ENCODE results near the gene NRIP1. TPM values are rescaled to one million over a fixed set of nuclear protein-coding genes. Genes with fewer than 3 reads are reported as not detected.

Gene NRIP1
- total and polyA plus RNA-seq, 2 of the 8 experiments (the other 6 are each of a cell fraction or from before 2014, with no cell fraction given): 1.5 to 9.3 TPM

DNA sequence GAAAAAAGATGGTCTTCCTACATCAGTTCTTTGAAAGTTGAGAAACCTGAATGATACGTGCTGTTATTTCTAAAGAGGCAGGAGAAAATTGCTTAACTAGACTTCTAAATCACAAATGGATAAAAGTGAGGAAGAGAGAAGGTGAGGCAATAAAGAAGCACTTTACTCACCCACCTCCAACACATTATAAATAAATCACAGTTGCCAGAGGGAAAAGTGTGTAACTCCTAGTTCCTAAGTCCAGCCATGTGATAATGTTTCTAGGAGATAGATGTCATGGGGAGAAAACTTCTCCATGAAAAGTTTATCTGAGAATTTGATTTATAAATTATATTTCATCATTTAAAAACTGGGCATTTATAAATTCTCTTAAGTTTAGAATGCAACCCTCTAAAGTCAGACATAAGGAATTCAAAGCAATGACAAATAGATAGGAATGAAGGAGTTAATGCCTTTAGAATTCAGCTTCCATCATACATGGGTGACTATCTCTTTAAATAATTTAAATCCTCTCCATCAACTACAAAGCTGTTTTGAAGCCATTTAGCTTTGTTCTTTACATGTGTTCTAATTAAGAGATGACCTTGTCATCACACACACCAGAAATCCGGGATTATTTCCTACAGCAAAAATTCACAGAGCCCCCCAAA is 60.0 kb downstream of the NRIP1 start:
- H2BK120ac ChIP-seq (replicated peaks; ENCODE audit: low read depth, low read length): no peak overlapping the region
- FAIRE-seq: no peak
- H2BK20ac ChIP-seq (ENCODE audit: low read length): no peak overlapping the region
- WGBS, 2 experiments (ENCODE audit: extremely low coverage in 1 of 2, insufficient coverage in 1 of 2, insufficient read length in 1 of 2, insufficient replicate concordance in 2 of 2, low coverage in 1 of 2, low lambda C conversion rate in 2 of 2, missing lambda C conversion rate in 1 of 2): 62% methylated on average over 2 of the region's 2 CpGs; no CpG with 5 or more reads in 1 of the 2 experiments
- no peak overlapping the region for H3K56ac ChIP-seq (replicated peaks; ENCODE audit: insufficient read length, low read depth, low read length)
- POLR2A ChIA-PET (ENCODE audit: partially characterized antibody): no interaction called here
- peaks cover 4 to 37% (median 7%) of the 10 kb centered on the region in 4 experiments for H3K27me3 ChIP-seq (replicated peaks in 1 of 4; ENCODE audit: control insufficient read depth in 3 of 4, extremely low read depth in 1 of 4, insufficient read depth in 3 of 4, low read length in 3 of 4)
- no peak overlapping the region for H3K18ac ChIP-seq (ENCODE audit: extremely low read depth, low read length)
- CTCF ChIA-PET (ENCODE audit: partially characterized antibody): interaction anchor here (1.2 kb wide), 1 partner anchor 141 kb away, joined by 3 read pairs; no protein-coding TSS in a partner anchor
- no peak overlapping the region for H4K91ac ChIP-seq (replicated peaks; ENCODE audit: insufficient read length, low read length)
- H4K5ac ChIP-seq (ENCODE audit: insufficient read length, low read depth, low read length): no peak overlapping the region
- H2BK12ac ChIP-seq (ENCODE audit: low read depth, low read length): no peak overlapping the region
- no peak overlapping the region for H3K9ac ChIP-seq (replicated peaks in 1 of 4; ENCODE audit: extremely low read depth in 1 of 4, low read depth in 3 of 4, low read length in 3 of 4)
- peaks cover 0 to 9% (median 1%) of the 10 kb centered on the region in 4 experiments; a peak in 4 of 7 replicates for H3K4me1 ChIP-seq (replicated peaks in 1 of 4; ENCODE audit: control insufficient read depth in 3 of 4, insufficient read depth in 4 of 4, low read length in 3 of 4)
- no peak overlapping the region for H3K27ac ChIP-seq (ENCODE audit: low read depth, low read length)
- no peak overlapping the region for H3K14ac ChIP-seq (ENCODE audit: insufficient read length)
- H3K4ac ChIP-seq (replicated peaks; ENCODE audit: insufficient read length, low read depth, low read length): no peak overlapping the region
- H3K79me1 ChIP-seq (ENCODE audit: low read depth, low read length): no peaks in the 10 kb centered on the region
- no peaks in the 10 kb centered on the region for H3K36me3 ChIP-seq (ENCODE audit: control insufficient read depth in 2 of 4, insufficient read depth in 4 of 4, low read length in 3 of 4)
- no peak overlapping the region for H2BK15ac ChIP-seq (ENCODE audit: low read length)
- no peaks in the 10 kb centered on the region for H3K9me3 ChIP-seq (ENCODE audit: insufficient read depth in 2 of 2, low read depth in 1 of 2, low read length in 1 of 2)
- 0 out of 4 replicates have a peak, but pooled peaks cover 0 to 4% of the 10 kb centered on the region in 2 experiments for H3K79me2 ChIP-seq (ENCODE audit: control insufficient read depth in 1 of 2, insufficient read depth in 2 of 2, low read length in 2 of 2)
- no peak overlapping the region for H2AFZ ChIP-seq (ENCODE audit: low read length)
- peak overlapping the region in 1 of 2 experiments; percentile 5; a peak in 1 of 4 replicates for H3K4me2 ChIP-seq (ENCODE audit: insufficient read depth in 1 of 2, low read depth in 2 of 2, low read length in 2 of 2)
- H4K20me1 ChIP-seq (replicated peaks in 1 of 2; ENCODE audit: control insufficient read depth in 1 of 2, insufficient read depth in 2 of 2, low read length in 2 of 2): peaks cover 5 to 14% of the 10 kb centered on the region in 2 experiments
- no peak overlapping the region for H2AK5ac ChIP-seq (ENCODE audit: low read depth, low read length)
- no peak overlapping the region for H3K23ac ChIP-seq (ENCODE audit: insufficient read length)
- no peak overlapping the region for H3K4me3 ChIP-seq (ENCODE audit: extremely low read depth in 1 of 4, insufficient read depth in 2 of 4, low read depth in 3 of 4, low read length in 4 of 4)
- no peak overlapping the region for H2BK5ac ChIP-seq (ENCODE audit: low read depth, low read length)
- no peaks in the 10 kb centered on the region for H3K23me2 ChIP-seq (ENCODE audit: low read depth, low read length)
- DNase-seq (ENCODE audit: low read depth in 1 of 2, low spot score in 2 of 2): no peak
- no peak overlapping the region for H4K8ac ChIP-seq (ENCODE audit: extremely low read depth, insufficient read depth, low read length)
- no peak for TF ChIP-seq TAF1 (IDR thresholded peaks at IDR 0.05; ENCODE audit: low read depth, low read length)
- no peak for TF ChIP-seq NANOG (IDR thresholded peaks at IDR 0.05; ENCODE audit: insufficient read depth, low read depth, low read length, poor library complexity, severe bottlenecking)
- no peak for TF ChIP-seq SP4 (IDR thresholded peaks at IDR 0.05; ENCODE audit: low read length)
- TF ChIP-seq MAX (IDR thresholded peaks at IDR 0.05): no peak
- no peak for TF ChIP-seq ATF2 (IDR thresholded peaks at IDR 0.05; ENCODE audit: low read length)
- TF ChIP-seq CTCF (IDR thresholded peaks at IDR 0.05; ENCODE audit: control extremely low read depth in 1 of 3, insufficient read depth in 1 of 3, low read depth in 1 of 3, low read length in 3 of 3): no peak
- TF ChIP-seq GABPA (IDR thresholded peaks at IDR 0.05; ENCODE audit: borderline replicate concordance, insufficient read depth, low read length): no peak
